ENCODE measurements around the gene PPP2R5A.

The PPP2R5A gene

GRCh38 chr1:212284744-212285684, at the start of gene PPP2R5A:
Gene PPP2R5A, plus strand, starts transcription at chr1:212285410. Its CDS starts 701 bp downstream, at chr1:212286111.
- peak; percentile 98 to 100 for DNase-seq

GRCh38 chr1:212235857-212236256, 49.4 kb upstream of the PPP2R5A start:
- DNase-seq: no peak

GRCh38 chr1:212236664-212237220, 48.5 kb upstream of the PPP2R5A start:
- no peak for DNase-seq

- DNase-seq: no peak
Measured at GRCh38 chr1:212237651-212238050, 47.6 kb upstream of the PPP2R5A start.

- DNase-seq: no peak
Measured at GRCh38 chr1:212238552-212238951, 46.7 kb upstream of the PPP2R5A start.

- DNase-seq: no peak
Measured at GRCh38 chr1:212241501-212241900, 43.7 kb upstream of the PPP2R5A start.

- no peak for DNase-seq
Measured at GRCh38 chr1:212241957-212242287, 43.3 kb upstream of the PPP2R5A start.

- DNase-seq: no peak
Measured at GRCh38 chr1:212242288-212242984, 42.8 kb upstream of the PPP2R5A start.

GRCh38 chr1:212242985-212243308, 42.3 kb upstream of the PPP2R5A start:
- no peak for DNase-seq

GRCh38 chr1:212244441-212244840, 40.8 kb upstream of the PPP2R5A start:
- no peak for DNase-seq

- no peak for DNase-seq
Measured at GRCh38 chr1:212247179-212247721, 38.0 kb upstream of the PPP2R5A start.

GRCh38 chr1:212247988-212248387, 37.2 kb upstream of the PPP2R5A start:
- DNase-seq: no peak

- no peak for DNase-seq
Measured at GRCh38 chr1:212254853-212255363, 30.3 kb upstream of the PPP2R5A start.

- DNase-seq: no peak
Measured at GRCh38 chr1:212255705-212256307, 29.4 kb upstream of the PPP2R5A start.

GRCh38 chr1:212256369-212256768, 28.8 kb upstream of the PPP2R5A start:
- no peak for DNase-seq

GRCh38 chr1:212257157-212257556, 28.1 kb upstream of the PPP2R5A start:
- DNase-seq: no peak

GRCh38 chr1:212259693-212260480, 25.3 kb upstream of the PPP2R5A start:
- DNase-seq: no peak

GRCh38 chr1:212260557-212261355, 24.5 kb upstream of the PPP2R5A start:
- no peak for DNase-seq

- no peak for DNase-seq
Measured at GRCh38 chr1:212261361-212261929, 23.8 kb upstream of the PPP2R5A start.

GRCh38 chr1:212267017-212267416, 18.2 kb upstream of the PPP2R5A start:
- no peak for DNase-seq

- DNase-seq: no peak
Measured at GRCh38 chr1:212267460-212267859, 17.8 kb upstream of the PPP2R5A start.
